A549 (cell line): ENCODE results near the gene MBD2. TPM values are rescaled to one million over a fixed set of nuclear protein-coding genes. Genes with fewer than 3 reads are reported as not detected.
"Not testable (repeated sequence)": the region's sequence is repeated elsewhere in the genome, so short reads cannot be mapped to it uniquely, and the experiment has no call there.

Source experiments
- ATAC-seq, 2 experiments: fragments of 200-7000 bp in 1 of 2; fragments of >200 bp in 1 of 2; cut with Nextera tagmentation in 1 of 2; cut with Tn5 transposase in 1 of 2; 3 replicates each; pipeline versions ENCODE4 v1.8.0 to v1.9.1; 2018 to 2020; ENCODE audit warnings: mild to moderate bottlenecking in 1 of 2, moderate library complexity in 1 of 2
- CTCF ChIA-PET: fragments of 300-600 bp; sonication (Branson Sonifier 250); formaldehyde crosslinking; extraction: SDS; loops from one replicate; lab custom pipeline; 2021; ENCODE audit warnings: antibody characterized with exemption, inconsistent platforms; lab: Yijun Ruan, JAX
- POLR2A ChIA-PET: fragments of 350-600 bp; formaldehyde crosslinking; extraction: SDS; loops from one replicate; lab custom pipeline; 2021; ENCODE audit warnings: antibody characterized with exemption, inconsistent platforms; lab: Yijun Ruan, JAX
- DNase-seq, 2 experiments: peaks; one replicate each; pipeline versions ENCODE4 v3.0.0 to v3.0.0-alpha.2; 2011 to 2016; ENCODE audit warnings: low read depth in 1 of 2, low spot score in 1 of 2
- FAIRE-seq: peaks from 2 replicates; lab custom pipeline; 2011; peaks lifted over from hg19 to GRCh38; lab: Jason Lieb, UNC
- H3K27ac ChIP-seq, 2 experiments: fragments of >200 bp; sonication (Bioruptor Twin); formaldehyde crosslinking; 3 replicates each; pipeline ENCODE4 v1.5.1; 2016 to 2017
- H3K4me1 ChIP-seq: fragments of >200 bp; sonication (Bioruptor Twin); formaldehyde crosslinking; 3 replicates; pipeline ENCODE4 v1.6.1; 2016
- H3K4me2 ChIP-seq: fragments of >200 bp; sonication (Bioruptor Twin); formaldehyde crosslinking; 3 replicates; pipeline ENCODE4 v1.6.1; 2016
- H3K4me3 ChIP-seq: fragments of >200 bp; sonication (Bioruptor Twin); formaldehyde crosslinking; 3 replicates; pipeline ENCODE4 v1.5.1; 2016
- H3K9me3 ChIP-seq: fragments of >200 bp; sonication (Bioruptor Twin); formaldehyde crosslinking; 3 replicates; pipeline ENCODE4 v1.6.1; 2016
- BHLHE40 ChIP-seq: IDR thresholded peaks from 2 replicates; pipeline ENCODE4 v1.6.1; 2012; ENCODE audit warnings: low read depth, low read length, inconsistent platforms
- E2F6 ChIP-seq: IDR thresholded peaks from 2 replicates; pipeline ENCODE4 v1.6.1; 2012; ENCODE audit warnings: low read depth, borderline replicate concordance
- EHF ChIP-seq: fragments of 250-450 bp; sonication (Bioruptor Pico); IDR thresholded peaks from 2 replicates; pipeline ENCODE4 v1.5.0; 2020; ENCODE audit warnings: mild to moderate bottlenecking
- FOSL2 ChIP-seq, 2 experiments: fragments of 450-650 bp in 1 of 2; fragments of >200 bp in 1 of 2; sonication (Bioruptor Twin) in 1 of 2; formaldehyde crosslinking; IDR thresholded peaks; 2 replicates each; pipeline versions ENCODE4 v1.5.0 to v1.6.1; 2016 to 2020; ENCODE audit warnings: mild to moderate bottlenecking in 1 of 2, moderate library complexity in 1 of 2
- FOXS1 ChIP-seq: fragments of 250-450 bp; sonication (Bioruptor Pico); IDR thresholded peaks from 2 replicates; pipeline ENCODE4 v1.5.0; 2020; ENCODE audit warnings: mild to moderate bottlenecking, moderate library complexity
- HDAC2 ChIP-seq: fragments of 200-600 bp; sonication (generic); IDR thresholded peaks from 2 replicates; pipeline ENCODE4 v1.6.1; 2016
- HOXA7 ChIP-seq: fragments of 250-450 bp; sonication (Bioruptor Pico); IDR thresholded peaks from 2 replicates; pipeline ENCODE4 v1.5.0; 2020; ENCODE audit warnings: mild to moderate bottlenecking, moderate library complexity
- HOXB13 ChIP-seq: fragments of 250-450 bp; sonication (Bioruptor Pico); IDR thresholded peaks from 2 replicates; pipeline ENCODE4 v1.5.0; 2020; ENCODE audit warnings: low read depth, mild to moderate bottlenecking, moderate library complexity
- KDM1A ChIP-seq: fragments of 200-600 bp; sonication (generic); IDR thresholded peaks from 2 replicates; pipeline ENCODE4 v1.6.1; 2016; ENCODE audit warnings: low read depth, mild to moderate bottlenecking
- KDM5A ChIP-seq: fragments of 200-600 bp; sonication (generic); IDR thresholded peaks from 2 replicates; pipeline ENCODE4 v1.6.1; 2016; ENCODE audit warnings: antibody characterized with exemption, mild to moderate bottlenecking
- MAX ChIP-seq: IDR thresholded peaks from 2 replicates; pipeline ENCODE4 v1.6.1; 2012
- MAZ ChIP-seq: fragments of 150-350 bp; IDR thresholded peaks from 2 replicates; pipeline ENCODE4 v1.6.1; 2014; ENCODE audit warnings: antibody characterized with exemption, low read depth, low read length, borderline replicate concordance
- MYC ChIP-seq: IDR thresholded peaks from 2 replicates; pipeline ENCODE4 v1.6.1; 2012; ENCODE audit warnings: mild to moderate bottlenecking, inconsistent platforms, low read length, improper control_type of control experiment, borderline replicate concordance
- NFE2L2 ChIP-seq: fragments of 150-350 bp; conservative IDR thresholded peaks from 2 replicates; pipeline ENCODE4 v1.6.1; 2014; ENCODE audit warnings: low read length
- NPAS2 ChIP-seq: fragments of 250-450 bp; sonication (Bioruptor Pico); IDR thresholded peaks from 2 replicates; pipeline ENCODE4 v1.8.0; 2022; ENCODE audit warnings: mild to moderate bottlenecking, moderate library complexity, borderline replicate concordance
- PBX3 ChIP-seq: IDR thresholded peaks from 2 replicates; pipeline ENCODE4 v1.6.1; 2012
- PHF8 ChIP-seq: fragments of 200-600 bp; sonication (generic); IDR thresholded peaks from 2 replicates; pipeline ENCODE4 v1.6.1; 2016; ENCODE audit warnings: low read depth, mild to moderate bottlenecking, antibody characterized with exemption, moderate library complexity, borderline replicate concordance
- POLR2A ChIP-seq: IDR thresholded peaks from 2 replicates; pipeline ENCODE4 v1.6.1; 2012; ENCODE audit warnings: mild to moderate bottlenecking, low read length
- RAD21 ChIP-seq, 2 experiments: fragments of >200 bp in 1 of 2; sonication (Bioruptor Twin) in 1 of 2; formaldehyde crosslinking in 1 of 2; IDR thresholded peaks in 1 of 2; conservative IDR thresholded peaks in 1 of 2; 2 replicates in 1 of 2; 3 replicates in 1 of 2; pipeline ENCODE4 v1.6.1; 2012 to 2018; ENCODE audit warnings: inconsistent platforms in 1 of 2
- RNF2 ChIP-seq: fragments of 200-600 bp; sonication (generic); IDR thresholded peaks from 2 replicates; pipeline ENCODE4 v1.6.1; 2016; ENCODE audit warnings: low read depth, mild to moderate bottlenecking, antibody characterized with exemption, moderate library complexity, borderline replicate concordance
- SMC3 ChIP-seq: fragments of >200 bp; sonication (Bioruptor Twin); formaldehyde crosslinking; IDR thresholded peaks from 3 replicates; pipeline ENCODE4 v1.6.1; 2018; ENCODE audit warnings: inconsistent platforms
- SREBF2 ChIP-seq: fragments of 450-650 bp; IDR thresholded peaks from 2 replicates; pipeline ENCODE4 v1.6.1; 2014; ENCODE audit warnings: mild to moderate bottlenecking, moderate library complexity
- TFCP2L1 ChIP-seq: fragments of 250-450 bp; sonication (Bioruptor Pico); IDR thresholded peaks from 2 replicates; pipeline ENCODE4 v1.5.0; 2021; ENCODE audit warnings: mild to moderate bottlenecking
- USF2 ChIP-seq: fragments of 450-650 bp; IDR thresholded peaks from 2 replicates; pipeline ENCODE4 v1.6.1; 2014; ENCODE audit warnings: antibody characterized with exemption
- WGBS: methylation state at CpG from one replicate; pipeline ENCODE4 v1.1.6; 2017; ENCODE audit errors: missing lambda C conversion rate; 5-methylcytosine and 5-hydroxymethylcytosine counted together
- polyA plus RNA-seq, 4 experiments: library from polyadenylated mRNA; depleted of rRNA in 3 of 4; stranded (reverse); fragments of >200 nt; fragmentation: RNase III in 1 of 4; extraction: RNeasy Plus Mini Kit Qiagen cat#74134 plus additional on column Dnase treatment in 1 of 4; gene quantifications; 2 replicates in 3 of 4; 3 replicates in 1 of 4; pipeline ENCODE4 v1.2.3, GENCODE V29; 2011 to 2017
- TF ChIP-seq, protein P1 (sequence below): fragments of >200 bp; sonication (Bioruptor Twin); formaldehyde crosslinking; IDR thresholded peaks from 2 replicates; pipeline ENCODE4 v1.6.1; 2016
- TF ChIP-seq, protein P2 (sequence below): fragments of 150-350 bp; IDR thresholded peaks from 2 replicates; pipeline ENCODE4 v1.6.1; 2014; ENCODE audit warnings: low read depth, mild to moderate bottlenecking, low read length
- TF ChIP-seq, protein P3 (sequence below): fragments of >200 bp; sonication (Bioruptor Twin); formaldehyde crosslinking; IDR thresholded peaks from 3 replicates; pipeline ENCODE4 v1.5.1; 2016

MBD2 gene
- polyA plus RNA-seq, 2 of the 4 experiments (the other 2 are of a cell fraction), result 43.4 to 48.2 TPM

DNA sequence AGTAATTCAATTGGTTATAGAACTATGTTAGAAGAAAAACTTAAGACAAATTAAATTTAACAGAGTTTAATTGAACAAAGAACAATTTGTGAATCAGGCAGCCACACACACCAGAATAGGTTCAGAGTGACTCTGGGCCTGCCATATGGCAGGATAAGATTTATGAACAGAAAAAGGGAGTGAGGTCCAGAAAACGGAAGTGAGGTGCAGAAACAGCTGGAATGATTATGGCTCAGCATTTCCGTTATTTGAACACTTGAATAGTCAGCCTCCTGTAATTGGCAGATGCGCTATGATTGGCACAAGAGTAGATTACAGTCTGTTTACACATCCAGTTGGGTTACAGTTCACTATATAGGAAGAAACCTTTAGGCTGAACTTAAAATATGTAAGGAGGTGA, 99.0 kb downstream of the MBD2 start:
- no peak for ATAC-seq
- no peak overlapping the region for H3K4me3 ChIP-seq
- ChIA-PET CTCF (interaction anchor here (1.2 kb wide), 2 partner anchors 11 to 426 kb away, joined by 3 to 6 read pairs; no protein-coding TSS in a partner anchor), POLR2A (no interaction called here)
- H3K4me1 ChIP-seq, result no peaks in the 10 kb centered on the region
- no peak for TF ChIP-seq MAX
- no peak for TF ChIP-seq MYC
- TF ChIP-seq FOXS1 (CRISPR knock-in tag), result no peak
- TF ChIP-seq KDM1A, result no peak
- no peak overlapping the region for H3K27ac ChIP-seq
- no peaks in the 10 kb centered on the region for H3K9me3 ChIP-seq
- no peak overlapping the region for H3K4me2 ChIP-seq
- WGBS, result 87% methylated on average over 3 of the region's 3 CpGs
- no peak for DNase-seq
- FAIRE-seq, result no peak

GRCh38 chr18:54123720-54124440, 100.6 kb downstream of the MBD2 start:
- H3K4me2 ChIP-seq, POLR2A ChIA-PET, H3K4me1 ChIP-seq, H3K27ac ChIP-seq, ATAC-seq, FAIRE-seq, DNase-seq, H3K4me3 ChIP-seq, H3K9me3 ChIP-seq: not testable (repeated sequence)
- 78% methylated on average over 3 of the region's 4 CpGs for WGBS
- CTCF ChIA-PET, result interaction anchor here (1.2 kb wide), 1 partner anchor 425 kb away, joined by 3 read pairs; no protein-coding TSS in a partner anchor

GRCh38 chr18:54119524-54120019, 104.9 kb downstream of the MBD2 start:
- Histone ChIP-seq H3K9me3 (no peaks in the 10 kb centered on the region), H3K4me3 (no peak overlapping the region), H3K4me2 (peak overlapping the region; percentile 43), H3K27ac (peak overlapping the region in 1 of 2 experiments; percentile 50; a peak in 1 of 6 replicates), H3K4me1 (no peaks in the 10 kb centered on the region)
- FAIRE-seq, result no peak
- 25% methylated on average over 6 of the region's 6 CpGs for whole genome bisulfite sequencing
- DNase-seq, result peak; percentile 8 to 57
- CTCF ChIA-PET, result interaction anchor here (0.7 to 2.2 kb wide), 10 partner anchors 9 to 549 kb away, joined by 3 to 14 read pairs (median 3); no protein-coding TSS in a partner anchor
- POLR2A ChIA-PET, result interaction anchor here (1.0 kb wide), 1 partner anchor 151 kb away, joined by 3 read pairs; no protein-coding TSS in a partner anchor
- ATAC-seq, result peak; percentile 90 to 91
- TF ChIP-seq EHF (CRISPR knock-in tag), result no peak
- TF ChIP-seq KDM5A, result peak; percentile 63
- peak; percentile 72 to 74 for TF ChIP-seq RAD21 (conservative IDR thresholded peaks at IDR 0.05 in 1 of 2, IDR thresholded peaks at IDR 0.05 in 1 of 2)
- no peak for TF ChIP-seq NPAS2 (CRISPR knock-in tag)
- TF ChIP-seq BHLHE40, result no peak
- no peak for TF ChIP-seq NFE2L2
- no peak for TF ChIP-seq HDAC2
- no peak for TF ChIP-seq FOSL2 (IDR thresholded peaks at IDR 0.05)
- no peak for TF ChIP-seq FOSL2 (CRISPR knock-in tag; IDR thresholded peaks at IDR 0.05)
- no peak for TF ChIP-seq HOXA7
- TF ChIP-seq, protein P1, sequence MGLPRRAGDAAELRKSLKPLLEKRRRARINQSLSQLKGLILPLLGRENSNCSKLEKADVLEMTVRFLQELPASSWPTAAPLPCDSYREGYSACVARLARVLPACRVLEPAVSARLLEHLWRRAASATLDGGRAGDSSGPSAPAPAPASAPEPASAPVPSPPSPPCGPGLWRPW, result no peak
- peak; percentile 45 for TF ChIP-seq SMC3
- no peak for TF ChIP-seq MAZ
- TF ChIP-seq, protein P2, sequence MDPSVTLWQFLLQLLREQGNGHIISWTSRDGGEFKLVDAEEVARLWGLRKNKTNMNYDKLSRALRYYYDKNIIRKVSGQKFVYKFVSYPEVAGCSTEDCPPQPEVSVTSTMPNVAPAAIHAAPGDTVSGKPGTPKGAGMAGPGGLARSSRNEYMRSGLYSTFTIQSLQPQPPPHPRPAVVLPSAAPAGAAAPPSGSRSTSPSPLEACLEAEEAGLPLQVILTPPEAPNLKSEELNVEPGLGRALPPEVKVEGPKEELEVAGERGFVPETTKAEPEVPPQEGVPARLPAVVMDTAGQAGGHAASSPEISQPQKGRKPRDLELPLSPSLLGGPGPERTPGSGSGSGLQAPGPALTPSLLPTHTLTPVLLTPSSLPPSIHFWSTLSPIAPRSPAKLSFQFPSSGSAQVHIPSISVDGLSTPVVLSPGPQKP, result no peak
- TF ChIP-seq, protein P3, sequence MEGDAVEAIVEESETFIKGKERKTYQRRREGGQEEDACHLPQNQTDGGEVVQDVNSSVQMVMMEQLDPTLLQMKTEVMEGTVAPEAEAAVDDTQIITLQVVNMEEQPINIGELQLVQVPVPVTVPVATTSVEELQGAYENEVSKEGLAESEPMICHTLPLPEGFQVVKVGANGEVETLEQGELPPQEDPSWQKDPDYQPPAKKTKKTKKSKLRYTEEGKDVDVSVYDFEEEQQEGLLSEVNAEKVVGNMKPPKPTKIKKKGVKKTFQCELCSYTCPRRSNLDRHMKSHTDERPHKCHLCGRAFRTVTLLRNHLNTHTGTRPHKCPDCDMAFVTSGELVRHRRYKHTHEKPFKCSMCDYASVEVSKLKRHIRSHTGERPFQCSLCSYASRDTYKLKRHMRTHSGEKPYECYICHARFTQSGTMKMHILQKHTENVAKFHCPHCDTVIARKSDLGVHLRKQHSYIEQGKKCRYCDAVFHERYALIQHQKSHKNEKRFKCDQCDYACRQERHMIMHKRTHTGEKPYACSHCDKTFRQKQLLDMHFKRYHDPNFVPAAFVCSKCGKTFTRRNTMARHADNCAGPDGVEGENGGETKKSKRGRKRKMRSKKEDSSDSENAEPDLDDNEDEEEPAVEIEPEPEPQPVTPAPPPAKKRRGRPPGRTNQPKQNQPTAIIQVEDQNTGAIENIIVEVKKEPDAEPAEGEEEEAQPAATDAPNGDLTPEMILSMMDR, result peak; percentile 72
- TF ChIP-seq SREBF2, result no peak
- no peak for TF ChIP-seq E2F6
- no peak for TF ChIP-seq TFCP2L1 (CRISPR knock-in tag)
- TF ChIP-seq PHF8, result no peak
- no peak for TF ChIP-seq PBX3
- no peak for TF ChIP-seq HOXB13 (CRISPR knock-in tag)
- no peak for TF ChIP-seq RNF2
- peak; percentile 50; the same call in 1 of the 2 replicates for TF ChIP-seq USF2
- no peak for TF ChIP-seq POLR2A
